ENCODE results near the gene IFNAR2.

- TF ChIP-seq POLR2A (IDR thresholded peaks at IDR 0.05) (no peak), EP300 (IDR thresholded peaks at IDR 0.05) (no peak), CTCF (IDR thresholded peaks at IDR 0.05) (no peak), POLR2AphosphoS5 (IDR thresholded peaks at IDR 0.05) (no peak)
Observed at GRCh38 chr21:33236766-33237165, 7.0 kb downstream of the IFNAR2 start.
